ENCODE data around the gene CYP4F8. TPM values are rescaled to one million over a fixed set of nuclear protein-coding genes. Genes with fewer than 3 reads are reported as not detected.
"Not testable (repeated sequence)": the region's sequence is repeated elsewhere in the genome, so short reads cannot be mapped to it uniquely, and the experiment has no call there.

The CYP4F8 gene
- total RNA-seq, 1 donor from 2014 or later = not detected

DNA sequence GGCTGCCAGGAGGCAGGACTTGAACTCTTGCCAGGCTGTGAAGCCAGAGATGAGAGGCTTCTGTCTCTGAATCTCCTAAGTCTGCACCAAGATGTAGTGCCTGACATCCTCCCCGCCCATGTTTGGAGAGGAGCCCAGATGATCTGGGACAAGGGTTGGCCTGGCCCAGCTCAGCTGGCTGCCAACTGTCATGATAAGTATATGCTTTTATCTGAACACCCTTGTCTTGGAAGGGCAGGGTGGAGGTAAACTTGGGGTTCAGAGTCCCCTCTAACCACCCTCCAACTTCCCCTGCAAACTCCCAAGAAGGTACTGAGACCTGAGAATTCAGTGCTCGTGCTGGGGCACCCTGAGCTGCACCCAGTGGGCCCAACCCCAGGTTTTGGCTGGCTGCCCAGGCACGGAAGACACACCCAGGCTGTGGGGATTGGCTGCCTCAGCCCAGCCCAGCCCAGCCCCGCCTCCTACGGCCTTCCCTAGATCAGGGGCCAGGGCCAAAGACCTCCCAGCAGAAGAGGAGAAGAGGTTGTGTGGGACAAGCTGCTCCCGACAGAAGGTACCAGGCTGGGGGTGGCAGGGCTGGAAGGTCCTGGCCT, 57.7 kb downstream of the CYP4F8 start, which contains the start of gene CYP4F12:
TSS of gene CYP4F12 (plus strand) at position 508 of the 596 bp plus-strand sequence. CDS start 443 bp downstream, outside the sequence.
- H3K4me1 Mint-ChIP-seq = no peaks in the 10 kb centered on the region
- H3K27me3 Mint-ChIP-seq (ENCODE audit: low read depth) = no peaks in the 10 kb centered on the region
- TF ChIP-seq CTCF (conservative IDR thresholded peaks at IDR 0.05) = no peak
- H3K4me3 Mint-ChIP-seq = no peak within 1 kb of the TSS
- no peak for DNase-seq (ENCODE audit: low read depth, low spot score)
- H3K27ac Mint-ChIP-seq (ENCODE audit: unreplicated experiment) = no peak within 1 kb of the TSS
- H3K36me3 Mint-ChIP-seq (ENCODE audit: low read depth) = peaks cover 4% of the 10 kb centered on the region
- H3K9me3 Mint-ChIP-seq = peaks cover 10% of the 10 kb centered on the region

DNA sequence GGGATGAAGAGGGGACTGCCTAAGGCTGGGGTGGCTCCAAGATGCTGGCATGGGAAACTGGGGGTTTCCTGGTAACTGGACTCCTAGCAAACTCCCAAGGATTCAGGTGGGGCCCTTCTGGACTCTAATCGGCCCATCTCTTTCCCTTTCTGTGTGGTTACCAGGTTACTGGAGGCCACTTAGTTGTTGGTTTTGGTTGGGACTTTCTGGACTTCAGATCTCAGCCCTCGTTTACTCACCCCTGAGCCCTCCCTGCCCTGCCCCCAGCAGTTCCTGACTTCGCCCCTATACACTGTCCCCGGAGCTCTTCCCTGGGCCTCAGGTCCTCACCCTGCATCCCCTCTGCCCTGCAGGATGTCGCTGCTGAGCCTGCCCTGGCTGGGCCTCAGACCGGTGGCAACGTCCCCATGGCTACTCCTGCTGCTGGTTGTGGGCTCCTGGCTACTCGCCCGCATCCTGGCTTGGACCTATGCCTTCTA, 58.2 kb downstream of the CYP4F8 start:
- Mint-ChIP-seq H3K9me3 (peaks cover 14% of the 10 kb centered on the region), H3K27ac (ENCODE audit: unreplicated experiment) (no peak overlapping the region), H3K4me1 (no peaks in the 10 kb centered on the region), H3K4me3 (no peak overlapping the region), H3K27me3 (ENCODE audit: low read depth) (no peaks in the 10 kb centered on the region), H3K36me3 (ENCODE audit: low read depth) (peaks cover 7% of the 10 kb centered on the region)
- DNase-seq (ENCODE audit: low read depth, low spot score) = no peak
- no peak for TF ChIP-seq CTCF (conservative IDR thresholded peaks at IDR 0.05)

- no peaks in the 10 kb centered on the region for H3K27me3 Mint-ChIP-seq (ENCODE audit: low read depth)
- no peak for TF ChIP-seq CTCF (conservative IDR thresholded peaks at IDR 0.05)
- H3K9me3 Mint-ChIP-seq = peaks cover 20% of the 10 kb centered on the region
- H3K27ac Mint-ChIP-seq (ENCODE audit: unreplicated experiment) = no peak overlapping the region
- H3K36me3 Mint-ChIP-seq (ENCODE audit: low read depth) = peaks cover 5% of the 10 kb centered on the region
- DNase-seq (ENCODE audit: low read depth, low spot score) = no peak
- H3K4me1 Mint-ChIP-seq = no peaks in the 10 kb centered on the region
- no peak overlapping the region for H3K4me3 Mint-ChIP-seq
Measured at GRCh38 chr19:15675560-15675959, 60.5 kb downstream of the CYP4F8 start.

- H3K36me3 Mint-ChIP-seq (ENCODE audit: low read depth) = peaks cover 6% of the 10 kb centered on the region
- no peaks in the 10 kb centered on the region for H3K4me1 Mint-ChIP-seq
- no peaks in the 10 kb centered on the region for H3K27me3 Mint-ChIP-seq (ENCODE audit: low read depth)
- no peak for TF ChIP-seq CTCF (conservative IDR thresholded peaks at IDR 0.05)
- H3K9me3 Mint-ChIP-seq = peaks cover 32% of the 10 kb centered on the region
- no peak overlapping the region for H3K27ac Mint-ChIP-seq (ENCODE audit: unreplicated experiment)
- H3K4me3 Mint-ChIP-seq = no peak overlapping the region
- no peak for DNase-seq (ENCODE audit: low read depth, low spot score)
Measured at GRCh38 chr19:15679089-15679488, 64.1 kb downstream of the CYP4F8 start.

DNA sequence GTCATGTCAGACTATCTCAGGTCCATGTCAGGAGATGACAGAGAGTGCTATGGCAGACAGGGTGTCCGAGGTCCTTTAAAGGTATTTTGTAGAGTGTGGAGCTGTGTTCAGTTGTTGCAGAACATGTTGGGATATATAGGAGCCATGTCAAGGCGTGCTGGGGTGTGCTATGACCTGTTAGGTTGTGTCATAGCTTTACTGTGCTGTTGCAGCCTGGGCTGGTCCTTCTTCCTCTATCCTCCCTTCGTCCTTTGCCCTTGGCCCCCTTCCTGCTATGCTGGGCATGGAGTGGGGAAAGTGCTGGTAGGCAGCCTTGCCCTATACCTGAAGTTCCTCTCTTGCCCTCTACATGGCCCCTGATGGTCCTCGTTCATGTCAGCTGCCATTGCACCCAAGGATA, 64.8 kb downstream of the CYP4F8 start:
- peaks cover 31% of the 10 kb centered on the region for H3K9me3 Mint-ChIP-seq
- H3K27me3 Mint-ChIP-seq (ENCODE audit: low read depth); DNase-seq (ENCODE audit: low read depth, low spot score); H3K27ac Mint-ChIP-seq (ENCODE audit: unreplicated experiment); H3K4me3 Mint-ChIP-seq; H3K36me3 Mint-ChIP-seq (ENCODE audit: low read depth); H3K4me1 Mint-ChIP-seq: not testable (repeated sequence)

Other genes starting within 250 kb of the CYP4F8 start
- 41.3 and 43.1 TPM in 2 replicates for gene AKAP8, start 235.4 kb upstream of the CYP4F8 start, total RNA-seq
- 154 and 163 TPM in 2 replicates for gene AKAP8L, start 196.2 kb upstream of the CYP4F8 start, total RNA-seq
- 77.1 and 80.2 TPM in 2 replicates for gene WIZ, start 165.3 kb upstream of the CYP4F8 start, total RNA-seq
- gene RASAL3, start 150.7 kb upstream of the CYP4F8 start, total RNA-seq = not detected in 2 replicates
- gene PGLYRP2, start 135.7 kb upstream of the CYP4F8 start, total RNA-seq = not detected in 2 replicates
- not detected in 2 replicates for gene CYP4F22, start 106.7 kb upstream of the CYP4F8 start, total RNA-seq
- gene CYP4F3, start 25.7 kb downstream of the CYP4F8 start, total RNA-seq = not detected in 2 replicates
- gene CYP4F12, start 57.9 kb downstream of the CYP4F8 start, total RNA-seq = not detected in 2 replicates
- gene OR10H2, start 112.8 kb downstream of the CYP4F8 start, total RNA-seq = not detected in 2 replicates
- gene OR10H3, start 122.8 kb downstream of the CYP4F8 start, total RNA-seq = not detected in 2 replicates
- gene OR10H5, start 172.4 kb downstream of the CYP4F8 start, total RNA-seq = not detected in 2 replicates
- not detected in 2 replicates for gene OR10H1, start 200.4 kb downstream of the CYP4F8 start, total RNA-seq

Measured in neural crest cell (in vitro differentiated cells).